ENCODE results near the gene OXA1L. TPM values are rescaled to one million over a fixed set of nuclear protein-coding genes. Genes with fewer than 3 reads are reported as not detected.

Gene OXA1L
- total RNA-seq, 1 experiment from 2014 or later, result 103 TPM

DNA sequence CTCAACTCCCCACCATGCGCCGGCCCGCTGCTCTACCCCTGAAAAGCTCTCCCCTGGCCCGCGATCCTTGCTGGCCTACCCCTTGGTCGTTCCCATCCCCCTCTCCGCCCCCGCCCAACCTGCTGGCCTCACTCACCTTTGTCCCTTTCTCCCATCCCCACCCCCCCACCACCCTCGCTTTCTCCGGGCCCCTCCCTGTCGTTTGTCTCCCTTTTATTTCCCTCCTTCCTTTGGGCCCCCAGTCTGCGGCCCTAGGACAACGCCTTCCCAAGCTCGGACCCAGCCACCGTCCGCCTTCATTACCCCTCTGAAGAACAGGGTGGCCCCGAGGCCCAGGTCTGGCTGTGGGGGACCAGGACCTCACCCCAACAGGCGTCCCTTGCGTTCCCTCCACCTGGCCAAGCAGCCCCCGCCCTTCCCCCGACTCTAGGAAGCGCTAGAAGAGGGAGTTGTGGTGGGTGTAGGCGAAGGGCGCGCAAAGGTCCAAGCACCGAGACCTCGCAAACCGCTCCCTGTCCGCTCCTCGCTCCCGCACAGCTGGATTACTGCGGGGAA is 55.6 kb downstream of the OXA1L start:
- Mint-ChIP-seq H3K27me3 (ENCODE audit: insufficient read depth, unreplicated experiment) (no peaks in the 10 kb centered on the region), H3K4me1 (ENCODE audit: insufficient read depth, unreplicated experiment) (peaks cover 19% of the 10 kb centered on the region), H3K36me3 (ENCODE audit: insufficient read depth, unreplicated experiment) (no peaks in the 10 kb centered on the region), H3K27ac (ENCODE audit: low read depth, unreplicated experiment) (no peak overlapping the region), H3K9me3 (ENCODE audit: unreplicated experiment) (no peaks in the 10 kb centered on the region), H3K4me3 (ENCODE audit: unreplicated experiment) (no peak overlapping the region)
- no TSS peak for BruUV-seq (replicated peaks)
- intact Hi-C loops (cut with micrococcal nuclease), result loop anchor here (1.0 to 10.0 kb wide), 6 partner anchors 45 to 235 kb away; partner anchors contain the start of genes AJUBA and CDH24
- no peak for DNase-seq (ENCODE audit: unreplicated experiment)
- TF ChIP-seq, protein P1, sequence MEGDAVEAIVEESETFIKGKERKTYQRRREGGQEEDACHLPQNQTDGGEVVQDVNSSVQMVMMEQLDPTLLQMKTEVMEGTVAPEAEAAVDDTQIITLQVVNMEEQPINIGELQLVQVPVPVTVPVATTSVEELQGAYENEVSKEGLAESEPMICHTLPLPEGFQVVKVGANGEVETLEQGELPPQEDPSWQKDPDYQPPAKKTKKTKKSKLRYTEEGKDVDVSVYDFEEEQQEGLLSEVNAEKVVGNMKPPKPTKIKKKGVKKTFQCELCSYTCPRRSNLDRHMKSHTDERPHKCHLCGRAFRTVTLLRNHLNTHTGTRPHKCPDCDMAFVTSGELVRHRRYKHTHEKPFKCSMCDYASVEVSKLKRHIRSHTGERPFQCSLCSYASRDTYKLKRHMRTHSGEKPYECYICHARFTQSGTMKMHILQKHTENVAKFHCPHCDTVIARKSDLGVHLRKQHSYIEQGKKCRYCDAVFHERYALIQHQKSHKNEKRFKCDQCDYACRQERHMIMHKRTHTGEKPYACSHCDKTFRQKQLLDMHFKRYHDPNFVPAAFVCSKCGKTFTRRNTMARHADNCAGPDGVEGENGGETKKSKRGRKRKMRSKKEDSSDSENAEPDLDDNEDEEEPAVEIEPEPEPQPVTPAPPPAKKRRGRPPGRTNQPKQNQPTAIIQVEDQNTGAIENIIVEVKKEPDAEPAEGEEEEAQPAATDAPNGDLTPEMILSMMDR (IDR thresholded peaks at IDR 0.05; ENCODE audit: unreplicated experiment), result no peak
- ChIA-PET CTCF (interaction anchor here (0.5 to 8.2 kb wide), 28 partner anchors 12 to 499 kb away, joined by 3 to 186 read pairs (median 6); partner anchors contain the start of genes MMP14 and MRPL52), POLR2A (interaction anchor here (0.6 to 4.9 kb wide), 5 partner anchors 17 to 381 kb away, joined by 3 to 69 read pairs (median 4); no protein-coding TSS in a partner anchor)

Other genes starting within 250 kb of the OXA1L start
- 166 and 210 TPM in 2 replicates for gene DAD1, start 177.5 kb upstream of the OXA1L start, total RNA-seq (2022)
- gene ABHD4, start 168.4 kb upstream of the OXA1L start, total RNA-seq (2022), result 10.3 and 16.7 TPM in 2 replicates
- gene OR6J1, start 122.3 kb upstream of the OXA1L start, total RNA-seq (2022), result not detected in 2 replicates
- 0.61 and 0.98 TPM in 2 replicates for gene SLC7A7, start 48.7 kb downstream of the OXA1L start, total RNA-seq (2022)
- gene MRPL52, start 63.2 kb downstream of the OXA1L start, total RNA-seq (2022), result 172 and 186 TPM in 2 replicates
- 71.5 and 78.6 TPM in 2 replicates for gene MMP14, start 69.9 kb downstream of the OXA1L start, total RNA-seq (2022)
- 71.0 and 83.1 TPM in 2 replicates for gene LRP10, start 105.1 kb downstream of the OXA1L start, total RNA-seq (2022)
- 0.26 and 0.47 TPM in 2 replicates for gene REM2, start 116.5 kb downstream of the OXA1L start, total RNA-seq (2022)
- gene RBM23, start 152.5 kb downstream of the OXA1L start, total RNA-seq (2022), result 57.6 and 60.6 TPM in 2 replicates
- gene PRMT5, start 162.7 kb downstream of the OXA1L start, total RNA-seq (2022), result 175 and 201 TPM in 2 replicates
- gene HAUS4, start 190.4 kb downstream of the OXA1L start, total RNA-seq (2022), result 39.0 and 44.4 TPM in 2 replicates
- gene AJUBA, start 215.9 kb downstream of the OXA1L start, total RNA-seq (2022), result 82.1 and 138 TPM in 2 replicates
- gene C14orf93, start 243.5 kb downstream of the OXA1L start, total RNA-seq (2022), result 6.1 and 7.1 TPM in 2 replicates

Data from MCF 10A (cell line).